NCI-H1417 (cell line): ENCODE results near the gene WDR12.
"Not testable (repeated sequence)": the region's sequence is repeated elsewhere in the genome, so short reads cannot be mapped to it uniquely, and the experiment has no call there.

Source experiments
- DNase-seq, 3 experiments: peaks; one replicate each; lab custom pipeline; 2025; lab: John Stamatoyannopoulos, UW

WDR12 gene

DNA sequence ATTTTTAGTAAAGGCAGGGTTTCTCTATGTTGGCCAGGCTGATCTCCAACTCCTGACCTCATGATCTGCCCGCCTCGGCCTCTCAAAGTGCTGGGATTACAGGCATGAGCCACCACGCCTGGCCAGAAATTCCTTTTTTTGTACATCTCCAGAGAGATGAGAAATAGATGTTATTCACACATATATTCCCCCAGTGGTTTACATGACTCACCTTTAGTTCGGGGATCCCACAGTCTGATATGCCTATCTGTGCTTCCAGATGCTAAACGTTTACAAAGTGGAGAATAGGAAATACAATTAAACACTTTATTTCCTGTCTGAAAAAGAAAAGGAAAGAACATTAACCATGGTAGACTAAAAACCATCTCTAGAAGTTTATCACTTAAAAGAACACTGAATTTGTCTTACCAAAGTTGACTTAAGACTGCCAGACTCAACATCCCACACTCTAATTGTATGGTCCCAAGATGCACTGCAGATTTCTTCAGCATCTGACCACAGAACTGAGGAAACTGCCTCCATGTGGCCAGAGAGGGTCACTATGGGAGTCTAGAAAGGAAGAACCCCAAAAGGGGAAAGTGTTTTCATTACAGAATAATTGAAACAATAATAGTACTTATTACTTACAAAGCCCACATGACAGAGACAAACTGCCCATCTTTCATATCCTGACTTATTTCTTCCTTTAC is 27.3 kb downstream of the WDR12 start:
- DNase-seq = no peak

DNA sequence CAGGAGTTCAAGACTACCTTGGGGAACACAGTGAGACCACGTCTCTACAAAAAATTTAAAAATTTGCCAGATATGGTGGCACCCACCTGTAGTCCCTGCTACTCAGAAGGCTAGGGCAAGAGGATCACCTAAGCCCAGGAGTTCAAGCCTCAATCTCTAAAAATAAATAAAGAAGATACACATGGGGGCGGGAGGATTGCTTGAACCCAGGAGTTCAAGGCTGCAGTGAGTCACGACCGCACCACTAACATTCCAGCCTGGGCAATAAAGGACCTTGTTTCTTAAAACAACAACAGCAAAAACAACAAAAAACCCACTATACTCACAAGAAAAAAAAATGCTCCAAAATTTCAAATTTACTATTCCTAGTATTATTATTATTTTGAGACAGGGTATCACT is 29.9 kb downstream of the WDR12 start:
- no peak for DNase-seq

DNA sequence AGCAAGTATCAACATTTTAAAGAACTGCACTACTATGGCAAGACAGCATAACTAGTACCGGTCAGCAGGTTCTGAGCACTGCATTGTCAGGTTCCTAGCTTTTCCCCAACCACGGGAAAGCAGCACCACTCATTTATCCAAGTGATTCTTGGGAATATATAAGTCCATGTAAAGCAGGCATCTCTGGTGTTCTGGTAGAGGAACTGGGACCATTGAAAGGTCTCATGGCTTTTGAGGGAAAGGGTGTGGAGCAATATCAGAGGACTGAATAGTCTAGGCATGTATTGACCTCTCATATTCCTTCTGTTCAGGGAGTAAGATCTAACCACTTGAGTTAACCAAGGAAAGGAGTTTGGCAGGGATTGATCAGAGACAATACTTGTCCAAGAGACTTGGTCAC is 33.8 kb downstream of the WDR12 start:
- no peak for DNase-seq

DNA sequence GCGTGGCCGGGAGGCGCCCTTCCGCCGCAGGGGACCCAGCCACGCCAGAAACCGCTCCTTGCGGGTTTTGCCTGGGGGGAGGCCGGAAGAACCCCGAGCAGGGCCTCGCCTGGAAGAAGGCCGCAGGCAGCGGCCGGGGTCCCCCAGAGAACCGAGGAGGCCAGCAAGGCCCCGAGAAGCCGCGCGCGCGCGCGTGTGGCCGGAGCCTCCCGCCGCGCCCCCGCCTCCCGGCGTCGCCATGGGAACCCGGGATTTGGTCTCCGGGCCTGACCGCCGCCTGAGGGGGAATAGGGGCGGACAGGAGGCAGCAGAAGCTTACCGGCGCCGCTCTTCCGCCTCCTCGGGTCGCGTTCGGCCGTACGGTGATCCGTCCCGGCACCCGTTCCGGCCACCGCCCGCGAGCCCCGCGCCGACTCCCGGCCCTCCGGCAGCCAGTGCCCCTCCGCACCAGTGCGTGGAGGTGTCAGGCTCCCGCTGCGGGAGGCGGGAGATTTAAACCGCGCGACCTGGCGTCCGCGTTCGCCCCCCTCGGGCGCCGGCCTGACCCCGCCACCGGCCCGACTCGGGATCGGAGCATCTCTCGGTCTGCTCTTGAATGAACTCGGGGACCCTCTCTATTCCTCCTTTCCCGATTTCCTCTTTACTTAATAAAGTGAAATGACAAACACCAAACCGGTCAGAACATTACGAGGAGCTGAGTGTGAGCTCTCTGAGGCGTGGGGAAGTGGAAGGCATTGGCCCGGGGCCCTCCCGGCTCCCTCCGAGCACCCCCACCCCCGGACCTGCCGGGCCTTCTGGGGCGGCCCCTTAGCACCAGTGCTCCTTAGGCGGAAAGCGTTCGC is 40.0 kb downstream of the WDR12 start, which contains the start of gene ICA1L:
ICA1L (minus strand) TSS at position 467 of the 842 bp plus-strand sequence. CDS start 42,757 bp downstream, outside the sequence.
- peak; percentile 56 to 94 (median 90) for DNase-seq

DNA sequence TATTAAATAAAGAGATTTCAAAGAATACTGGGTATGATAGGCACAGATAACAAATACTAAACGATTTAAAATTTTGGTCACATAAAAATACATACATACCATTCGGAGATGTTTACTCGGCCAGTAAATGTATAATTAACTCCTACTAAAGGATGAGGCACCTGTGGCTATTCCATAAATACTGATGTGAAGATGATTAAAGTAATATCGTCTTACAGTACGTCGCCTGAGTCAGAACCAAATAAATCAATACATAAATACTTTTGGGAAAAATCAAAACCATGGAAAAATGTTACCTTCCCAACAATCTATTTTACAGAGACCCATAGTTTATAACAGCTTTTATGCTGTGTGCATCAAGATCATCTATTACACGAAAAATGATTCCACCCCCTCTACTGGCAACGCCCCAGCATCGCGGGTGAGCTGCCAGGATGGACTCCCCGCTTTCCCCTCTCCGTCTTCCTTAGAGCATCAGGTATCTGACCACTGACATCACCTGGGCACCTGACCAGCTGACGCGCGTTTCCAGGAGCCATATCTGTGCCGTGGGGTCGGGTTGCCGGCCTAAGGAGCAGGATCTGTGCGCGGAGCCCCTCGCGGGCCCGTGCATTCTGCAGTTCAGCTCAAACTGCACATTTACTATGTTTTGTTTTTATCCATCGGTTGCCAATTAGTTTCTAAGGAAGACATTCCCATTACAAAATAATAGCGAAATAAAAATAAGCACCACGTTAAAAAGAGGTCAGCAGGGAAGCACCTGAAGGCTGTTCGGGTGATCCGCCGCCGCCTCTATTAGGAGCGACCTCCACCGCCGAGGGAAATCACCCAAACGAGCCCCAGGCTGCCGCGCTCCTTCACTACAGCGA is 40.8 kb downstream of the WDR12 start:
- peak; percentile 73 to 95 (median 89) for DNase-seq

DNA sequence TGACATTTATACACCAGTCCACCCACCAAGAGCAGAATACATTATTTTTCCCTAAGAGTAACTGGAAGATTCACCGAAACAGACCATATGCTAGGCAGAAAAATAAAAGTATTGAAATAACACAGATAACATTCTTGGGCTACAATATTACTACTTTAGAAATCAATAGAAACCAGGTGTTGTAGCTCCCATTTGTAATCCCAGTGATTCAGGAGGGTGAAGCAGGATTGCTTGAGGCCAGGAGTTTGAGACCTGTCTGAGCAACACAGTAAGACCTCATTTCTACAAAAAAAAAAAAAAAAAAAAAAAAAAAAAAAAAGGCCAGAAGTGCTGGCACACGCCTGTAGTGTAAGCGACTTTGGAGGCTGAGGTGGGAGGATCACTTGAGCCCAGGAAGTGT is 49.5 kb downstream of the WDR12 start:
- DNase-seq = no peak

DNA sequence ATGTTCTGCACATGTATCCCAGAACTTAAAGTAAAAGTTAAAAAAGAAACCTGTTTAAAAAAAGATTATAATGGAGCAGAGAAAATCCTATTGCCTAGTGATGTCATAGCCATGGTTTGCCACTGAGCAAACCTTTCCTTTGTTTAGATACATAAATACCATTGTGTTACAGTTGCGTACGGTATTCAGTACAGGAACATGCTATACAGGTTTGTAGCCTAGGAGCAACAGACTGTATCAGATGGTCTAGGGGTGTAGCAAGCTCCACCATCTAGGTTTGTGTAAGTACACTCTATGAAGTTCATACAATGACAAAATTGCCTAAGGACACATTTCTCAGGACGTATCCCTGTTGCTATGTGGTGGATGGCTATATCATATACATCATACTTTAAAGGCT is 52.9 kb downstream of the WDR12 start:
- no peak for DNase-seq

DNA sequence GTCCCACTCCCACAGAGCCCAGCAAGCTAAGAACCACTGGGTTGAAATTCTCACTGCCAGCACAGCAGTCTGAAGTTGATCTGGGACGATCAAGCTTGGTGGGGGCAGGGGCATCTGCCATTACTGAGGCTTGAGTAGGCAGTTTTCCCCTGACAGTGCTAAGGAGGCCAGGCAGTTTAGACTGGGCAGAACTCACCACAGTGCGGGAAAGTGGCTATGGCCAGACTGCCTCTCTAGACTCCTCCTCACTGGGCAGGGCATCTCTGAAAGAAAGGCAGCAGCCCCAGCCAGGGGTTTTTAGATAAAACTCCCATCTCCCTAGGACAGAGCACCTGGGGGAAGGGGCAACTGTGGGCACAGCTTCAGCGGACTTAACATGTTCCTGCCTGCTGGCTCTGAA is 62.1 kb downstream of the WDR12 start:
- not testable (repeated sequence) for DNase-seq

DNA sequence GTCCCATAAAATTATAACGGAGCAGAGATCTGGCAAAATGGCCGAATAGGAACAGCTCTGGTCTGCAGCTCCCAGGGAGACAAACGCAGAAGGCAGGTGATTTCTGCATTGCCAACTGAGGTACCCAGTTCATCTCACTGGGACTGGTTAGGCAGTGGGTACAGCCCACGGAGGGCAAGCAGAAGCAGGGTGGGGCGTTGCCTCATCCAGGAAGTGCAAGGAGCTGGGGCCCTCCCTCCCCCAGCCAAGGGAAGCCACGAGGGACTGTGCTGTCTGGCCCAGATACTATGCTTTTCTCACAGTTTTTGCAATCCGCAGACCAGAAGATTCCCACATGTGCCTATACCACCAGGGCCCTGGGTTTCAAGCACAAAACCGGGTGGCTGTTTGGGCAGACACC is 62.7 kb downstream of the WDR12 start:
- no peak for DNase-seq

DNA sequence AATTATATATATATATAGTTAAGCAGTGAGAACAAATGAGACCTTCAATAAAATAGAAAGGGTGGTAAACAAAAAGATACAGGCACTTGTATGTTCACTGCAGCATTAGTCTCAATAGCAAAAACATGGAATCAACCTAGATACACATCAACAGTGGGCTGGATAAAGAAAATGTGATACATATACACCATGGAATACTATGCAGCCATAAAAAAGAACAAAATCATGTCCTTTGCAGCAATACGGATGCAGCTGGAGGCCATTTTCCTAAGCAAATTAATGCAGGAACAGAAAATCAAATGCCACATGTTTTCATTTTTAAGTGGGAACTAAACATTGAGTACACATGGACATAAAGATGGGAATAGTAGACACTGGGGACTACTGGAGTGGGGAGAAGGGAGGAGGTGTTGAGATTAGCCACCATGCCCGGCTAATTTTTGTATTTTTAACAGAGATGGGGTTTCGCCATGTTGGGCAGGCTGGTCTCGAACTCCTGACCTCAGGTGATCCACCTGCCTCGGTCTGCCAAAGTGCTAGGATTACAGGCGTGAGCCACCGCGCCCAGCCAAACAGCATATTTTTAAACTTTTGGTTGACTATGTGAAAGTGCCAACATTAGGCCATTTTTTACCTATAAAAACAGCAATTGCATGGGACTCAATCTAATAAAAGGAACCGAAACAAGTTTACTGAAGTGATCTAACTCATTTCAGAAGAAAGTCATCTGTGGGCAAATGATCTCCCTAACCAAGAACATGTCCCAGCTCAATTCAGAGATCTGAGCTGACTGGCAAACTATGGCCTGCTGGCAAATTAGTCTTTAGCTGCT is 63.6 kb downstream of the WDR12 start:
- DNase-seq = no peak

DNA sequence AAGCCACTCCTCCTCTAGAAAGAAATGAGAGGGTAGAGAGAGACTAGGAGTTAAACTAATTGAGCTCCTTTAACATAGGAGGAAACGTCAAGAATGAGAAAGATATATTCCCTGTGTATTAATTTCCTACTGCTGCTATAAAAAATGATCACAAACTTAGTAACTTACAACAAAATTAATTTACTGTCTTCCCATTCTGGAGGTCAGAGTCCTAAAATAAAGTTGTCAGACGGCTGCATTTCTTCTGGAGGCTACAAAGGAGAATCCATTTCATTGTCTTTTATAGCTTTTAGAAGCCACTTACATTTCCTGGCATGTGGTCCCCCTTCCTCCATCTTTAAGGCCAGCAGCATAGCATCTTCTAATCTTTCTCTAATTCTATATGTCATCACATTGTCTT is 66.8 kb downstream of the WDR12 start:
- no peak for DNase-seq

DNA sequence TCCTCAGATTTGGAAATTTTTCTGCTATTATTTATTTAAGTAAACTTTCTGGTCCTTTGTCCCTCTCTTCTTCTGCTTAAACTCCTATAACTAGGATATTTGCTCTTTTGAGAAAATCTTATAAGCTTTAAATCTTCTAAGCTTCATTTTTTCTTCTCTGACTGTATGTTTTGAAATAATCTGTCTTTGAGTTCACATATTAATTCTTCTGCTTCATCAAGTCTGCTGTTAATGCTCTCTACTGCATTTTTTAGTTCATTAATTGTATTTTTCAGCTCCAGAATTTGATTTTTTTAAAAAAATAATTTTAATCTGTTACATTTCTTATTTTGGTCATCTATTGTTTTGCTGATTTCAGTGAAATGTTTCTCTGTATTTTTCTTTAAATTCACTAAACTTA is 68.8 kb downstream of the WDR12 start:
- DNase-seq = no peak

DNA sequence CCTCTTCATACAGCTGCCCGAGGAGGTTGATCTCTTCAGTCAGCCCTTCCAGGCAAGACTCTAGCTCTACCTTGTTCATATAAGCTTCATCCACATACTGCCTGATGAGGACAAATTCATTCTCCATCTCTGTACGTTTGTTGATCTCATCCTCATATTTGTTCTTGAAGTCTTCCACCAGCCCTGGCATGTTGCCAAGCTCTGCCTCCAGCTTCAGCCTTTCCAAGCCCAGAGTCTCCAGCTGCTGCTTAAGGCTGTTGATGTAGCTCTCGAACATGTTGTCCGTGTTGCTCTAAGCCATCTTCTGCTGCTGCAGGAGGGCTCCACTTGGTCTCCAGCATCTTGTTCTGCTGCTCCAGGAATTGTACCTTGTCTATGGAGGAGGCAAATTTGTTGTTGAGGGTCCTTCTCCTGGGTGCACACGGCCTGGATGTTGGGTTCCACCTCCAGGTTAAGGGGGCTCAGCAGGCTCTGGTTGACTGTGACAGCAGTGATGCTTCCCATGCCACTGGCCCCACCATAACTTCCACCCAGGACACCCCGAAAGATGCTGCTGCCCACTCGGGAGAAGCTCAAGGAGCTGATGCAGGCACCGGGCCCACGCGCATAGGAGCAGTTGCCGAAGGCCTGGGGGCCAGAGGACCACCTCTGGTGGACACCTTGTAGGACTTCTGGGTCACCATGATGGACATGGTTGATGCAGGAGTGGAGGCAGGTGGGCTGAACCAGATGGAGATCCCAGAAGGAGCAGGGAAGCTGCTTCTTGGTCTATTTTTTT is 70.2 kb downstream of the WDR12 start:
- no peak for DNase-seq

DNA sequence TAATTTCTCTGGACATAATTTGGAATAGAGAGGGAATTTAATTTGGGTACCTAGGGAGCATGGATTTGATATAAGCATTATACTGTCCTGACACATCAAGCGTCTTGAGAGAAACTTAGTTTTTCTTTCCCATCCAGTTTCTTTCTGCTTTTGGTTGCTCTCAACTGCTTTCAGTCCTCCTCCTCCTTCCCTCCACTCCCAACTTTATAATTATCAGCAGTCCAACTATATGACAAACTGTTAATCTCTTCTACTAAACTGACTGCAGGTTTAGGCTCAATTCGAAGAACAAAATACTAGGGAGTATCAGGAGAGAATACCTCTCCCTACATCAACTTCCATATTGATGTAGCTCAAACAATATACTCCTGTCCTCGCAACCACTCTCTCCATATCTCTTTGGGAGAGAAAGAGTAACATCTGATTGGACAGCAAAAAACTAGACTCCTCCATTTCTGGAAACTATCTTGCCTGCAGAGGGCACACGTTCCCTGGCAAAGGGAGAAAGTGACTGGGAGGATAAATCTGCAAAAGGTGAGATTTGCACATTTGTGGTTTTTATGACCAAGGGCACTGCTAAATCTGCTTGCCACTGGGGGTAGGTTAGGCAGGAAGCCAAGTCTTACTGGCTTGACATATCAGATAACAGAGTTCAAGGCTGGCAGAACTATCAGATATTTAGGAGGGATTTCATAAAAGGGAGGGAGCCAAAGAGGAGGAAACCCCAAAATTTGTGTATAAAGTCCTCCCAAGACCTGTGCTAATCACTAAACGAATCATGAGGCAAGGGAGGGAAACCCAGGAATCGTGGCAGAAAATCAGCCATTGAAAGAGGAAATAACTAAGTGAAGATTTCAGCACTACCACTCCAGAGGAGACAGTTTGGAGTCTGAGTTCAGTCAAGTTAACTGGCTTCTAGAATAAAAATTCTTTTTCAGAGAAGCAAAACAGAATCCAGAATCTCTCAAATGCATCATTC is 79.9 kb downstream of the WDR12 start:
- peak in 2 of 3 experiments; percentile 10 to 44 for DNase-seq

DNA sequence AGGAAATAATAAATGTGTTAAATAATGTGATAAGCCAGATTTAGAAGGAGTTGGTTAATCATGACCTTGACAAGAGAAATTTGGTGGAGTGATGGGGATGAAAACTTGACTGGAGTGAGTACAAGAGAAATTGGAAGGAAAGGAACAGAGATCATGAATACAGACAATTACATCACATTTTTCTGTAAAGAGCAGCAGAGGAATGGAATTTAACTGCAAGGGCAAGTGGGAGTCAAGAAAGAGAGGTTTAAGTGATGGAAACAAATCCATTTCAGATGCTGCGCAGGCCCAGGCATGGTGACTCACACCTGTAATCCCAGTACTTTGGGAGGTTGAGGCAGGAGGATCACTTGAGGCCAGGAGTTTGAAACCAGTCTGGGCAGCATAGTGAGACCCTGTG is 86.6 kb downstream of the WDR12 start:
- DNase-seq = no peak
